Smooth muscle cell of the brain vasculature (primary cell): Measurements from ENCODE around the gene CEP112.
"Not testable (repeated sequence)": the region's sequence is repeated elsewhere in the genome, so short reads cannot be mapped to it uniquely, and the experiment has no call there.

Experiments used
- DNase-seq: peaks from one replicate; pipeline ENCODE4 v3.0.0-alpha.2; 2012; ENCODE audit warnings: low read depth, low spot score

Gene CEP112

GRCh38 chr17:66085221-66085620 lies 106.7 kb downstream of the CEP112 start:
- no peak for DNase-seq

- DNase-seq = not testable (repeated sequence)
Observed at GRCh38 chr17:66080670-66081069, 111.3 kb downstream of the CEP112 start.

- no peak for DNase-seq
Observed at GRCh38 chr17:66076546-66077190, 115.3 kb downstream of the CEP112 start.

GRCh38 chr17:66073384-66073783 lies 118.5 kb downstream of the CEP112 start:
- DNase-seq = no peak

- no peak for DNase-seq
Observed at GRCh38 chr17:66063686-66064085, 128.2 kb downstream of the CEP112 start.

GRCh38 chr17:66056148-66056547 lies 135.8 kb downstream of the CEP112 start:
- DNase-seq = no peak

- DNase-seq = no peak
Observed at GRCh38 chr17:66054242-66054641, 137.7 kb downstream of the CEP112 start.

GRCh38 chr17:66044083-66044482 lies 147.8 kb downstream of the CEP112 start:
- no peak for DNase-seq

GRCh38 chr17:66043419-66043818 lies 148.5 kb downstream of the CEP112 start:
- DNase-seq = no peak

GRCh38 chr17:66040402-66040801 lies 151.5 kb downstream of the CEP112 start:
- no peak for DNase-seq

- DNase-seq = no peak
Observed at GRCh38 chr17:66038125-66038524, 153.8 kb downstream of the CEP112 start.

GRCh38 chr17:66037221-66037620 lies 154.7 kb downstream of the CEP112 start:
- no peak for DNase-seq

GRCh38 chr17:66032082-66032712 lies 159.7 kb downstream of the CEP112 start:
- DNase-seq = no peak

GRCh38 chr17:66025551-66025950 lies 166.4 kb downstream of the CEP112 start:
- DNase-seq = peak; percentile 26

- no peak for DNase-seq
Observed at GRCh38 chr17:66021757-66022156, 170.2 kb downstream of the CEP112 start.

- no peak for DNase-seq
Observed at GRCh38 chr17:66018786-66019185, 173.1 kb downstream of the CEP112 start.

GRCh38 chr17:66016231-66016630 lies 175.7 kb downstream of the CEP112 start:
- no peak for DNase-seq

- no peak for DNase-seq
Observed at GRCh38 chr17:66008680-66009079, 183.3 kb downstream of the CEP112 start.

- DNase-seq = no peak
Observed at GRCh38 chr17:66006654-66007053, 185.3 kb downstream of the CEP112 start.

GRCh38 chr17:66002812-66003211 lies 189.1 kb downstream of the CEP112 start:
- no peak for DNase-seq

- no peak for DNase-seq
Observed at GRCh38 chr17:66002063-66002585, 189.8 kb downstream of the CEP112 start.

- DNase-seq = no peak
Observed at GRCh38 chr17:66000216-66000615, 191.7 kb downstream of the CEP112 start.

GRCh38 chr17:65998675-65999074 lies 193.3 kb downstream of the CEP112 start:
- no peak for DNase-seq
